Activated T-helper 9 cell treated with anti-CD3 and anti-CD28 coated beads, Interleukin-2, amount 50 U/mL, for 16 hours (primary cell): ENCODE results near the gene PCDHAC2.

ENCODE experiments used
- DNase-seq: peaks from one replicate; pipeline ENCODE4 v3.0.0-alpha.2; 2020; ENCODE audit warnings: low read depth

The PCDHAC2 gene

DNA sequence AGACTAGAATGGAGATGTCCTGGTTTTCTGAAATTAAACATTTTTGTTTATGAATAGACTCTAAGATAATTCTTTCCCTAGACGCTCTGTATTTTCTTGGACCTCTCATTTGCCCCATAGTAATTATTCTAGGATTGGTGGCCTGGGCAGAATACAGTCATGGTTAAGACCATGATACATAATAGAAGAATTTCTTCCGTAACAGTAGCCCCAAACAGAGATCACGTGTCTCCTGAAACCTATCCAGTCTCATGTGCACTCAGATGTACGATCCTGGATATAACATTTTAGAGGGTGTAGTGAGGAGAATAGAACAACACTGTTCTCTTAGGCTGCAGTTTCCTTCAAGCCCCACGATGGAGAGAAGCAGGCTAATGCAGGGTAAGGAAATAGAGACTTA lies 22.3 kb downstream of the PCDHAC2 start:
- DNase-seq = no peak

DNA sequence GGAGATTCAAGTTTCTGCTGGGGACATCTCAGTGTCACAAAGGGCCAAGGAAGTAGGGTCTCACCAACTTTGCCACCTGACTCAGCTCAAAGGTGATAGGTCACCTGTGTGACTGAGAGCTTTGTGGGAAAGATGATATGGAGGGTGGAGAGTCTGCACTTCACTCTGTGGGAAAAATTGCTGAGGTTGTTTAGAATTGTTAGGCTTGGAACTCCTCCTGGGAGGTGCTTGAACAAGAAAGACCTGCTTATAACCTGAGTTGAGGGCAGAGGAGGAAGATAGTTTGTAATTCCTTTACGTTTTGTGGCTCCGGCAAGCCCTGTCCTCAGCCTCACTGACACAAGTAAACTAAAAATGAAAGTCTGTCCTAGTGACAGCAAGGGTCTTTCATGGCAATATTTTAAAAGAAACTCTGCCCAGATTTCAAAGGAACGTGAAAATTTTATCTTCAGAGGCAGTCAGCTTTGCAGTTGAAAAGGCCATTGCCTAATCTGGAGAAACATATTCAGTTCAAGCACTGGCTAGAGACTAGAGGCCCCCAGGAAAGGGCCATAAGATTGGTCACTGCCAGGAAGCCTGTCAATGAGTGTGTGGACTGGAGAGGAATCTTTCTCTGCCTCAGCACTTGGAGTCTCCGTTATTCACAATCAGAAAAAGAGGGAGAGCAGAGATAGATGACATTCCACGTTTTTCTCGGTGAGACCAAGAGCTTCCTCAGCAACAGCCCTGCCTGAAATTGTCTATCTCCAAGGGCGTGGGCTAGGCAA lies 23.2 kb downstream of the PCDHAC2 start:
- no peak for DNase-seq

DNA sequence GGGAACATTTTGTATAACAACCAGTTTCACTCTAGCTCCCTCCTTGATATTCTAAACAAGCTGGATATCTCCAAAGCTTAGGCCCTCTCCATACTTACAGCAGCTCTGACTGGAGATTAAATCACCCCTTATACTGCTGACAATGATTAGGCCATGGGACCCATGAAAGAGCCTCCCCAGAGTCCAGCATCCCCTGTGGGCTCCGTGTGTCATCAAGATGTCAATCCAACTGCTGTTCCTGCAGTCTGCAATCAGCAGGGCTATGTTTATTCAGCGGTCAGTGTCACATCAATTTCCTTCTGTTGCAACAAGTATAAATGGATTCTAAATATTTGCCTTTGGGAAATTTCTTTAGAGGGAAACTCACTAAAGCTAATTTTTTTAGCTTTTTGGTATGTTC lies 26.6 kb downstream of the PCDHAC2 start:
- DNase-seq = no peak

DNA sequence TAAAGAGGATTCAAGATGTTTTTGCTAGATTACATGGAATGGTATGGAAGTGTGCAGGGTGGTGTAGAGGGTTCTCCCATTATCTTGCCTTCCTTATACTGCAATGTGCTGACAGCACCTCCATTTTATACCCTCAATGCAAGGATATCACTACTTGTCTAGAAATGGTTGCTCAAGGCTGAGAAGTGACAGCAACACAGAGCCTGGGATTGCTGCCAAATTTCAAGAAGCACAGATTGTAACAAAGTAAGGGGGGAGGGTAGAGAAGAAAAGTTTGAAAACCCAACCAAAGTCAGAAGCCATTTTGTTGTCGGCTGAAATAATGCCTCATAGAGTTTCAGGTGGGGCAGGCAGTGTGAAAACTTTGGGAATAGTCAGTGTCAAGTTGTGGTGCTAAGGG lies 29.8 kb downstream of the PCDHAC2 start:
- DNase-seq = no peak

DNA sequence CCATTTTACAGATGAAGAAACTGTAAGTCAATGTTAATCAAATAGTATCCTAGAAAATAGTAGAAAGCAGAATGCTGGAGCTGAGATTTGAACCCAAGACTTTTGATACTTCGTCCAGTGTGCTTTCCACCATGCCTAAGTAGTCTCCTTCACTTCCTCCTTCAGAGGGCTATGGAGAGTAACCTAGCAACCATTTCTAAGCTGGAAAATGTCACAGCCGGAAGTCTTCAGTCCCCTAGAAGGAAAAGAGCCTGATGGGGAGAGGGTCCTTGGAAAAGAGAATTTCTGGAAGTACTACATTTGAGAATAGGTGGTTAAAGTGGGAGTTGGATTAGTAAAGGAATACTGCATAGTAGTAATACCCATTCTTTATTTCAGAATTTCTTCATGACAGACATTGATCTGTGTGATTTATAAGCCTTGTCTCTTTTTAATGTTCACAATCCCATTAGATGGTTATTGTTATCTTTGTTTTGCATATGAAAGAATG lies 32.7 kb downstream of the PCDHAC2 start:
- DNase-seq = no peak

DNA sequence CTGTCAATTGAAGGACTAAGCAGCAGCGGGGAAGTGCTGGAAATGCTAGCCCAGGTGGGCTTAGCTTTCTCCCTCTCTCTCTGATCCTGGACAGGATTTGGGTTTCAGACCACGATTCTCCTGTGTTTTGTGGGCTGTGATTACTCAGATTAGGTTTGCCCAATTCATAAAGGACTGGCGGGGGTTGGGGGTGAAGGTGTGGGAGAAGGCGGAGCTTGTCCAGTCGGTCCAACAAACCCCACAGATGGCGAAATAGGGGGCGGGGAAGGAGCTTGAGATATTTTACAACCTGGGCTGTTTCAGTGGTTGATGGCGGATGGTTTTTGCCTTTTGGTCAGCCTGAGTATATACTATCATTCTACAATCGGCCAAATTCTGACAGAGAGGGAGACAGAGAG lies 35.2 kb downstream of the PCDHAC2 start:
- no peak for DNase-seq

DNA sequence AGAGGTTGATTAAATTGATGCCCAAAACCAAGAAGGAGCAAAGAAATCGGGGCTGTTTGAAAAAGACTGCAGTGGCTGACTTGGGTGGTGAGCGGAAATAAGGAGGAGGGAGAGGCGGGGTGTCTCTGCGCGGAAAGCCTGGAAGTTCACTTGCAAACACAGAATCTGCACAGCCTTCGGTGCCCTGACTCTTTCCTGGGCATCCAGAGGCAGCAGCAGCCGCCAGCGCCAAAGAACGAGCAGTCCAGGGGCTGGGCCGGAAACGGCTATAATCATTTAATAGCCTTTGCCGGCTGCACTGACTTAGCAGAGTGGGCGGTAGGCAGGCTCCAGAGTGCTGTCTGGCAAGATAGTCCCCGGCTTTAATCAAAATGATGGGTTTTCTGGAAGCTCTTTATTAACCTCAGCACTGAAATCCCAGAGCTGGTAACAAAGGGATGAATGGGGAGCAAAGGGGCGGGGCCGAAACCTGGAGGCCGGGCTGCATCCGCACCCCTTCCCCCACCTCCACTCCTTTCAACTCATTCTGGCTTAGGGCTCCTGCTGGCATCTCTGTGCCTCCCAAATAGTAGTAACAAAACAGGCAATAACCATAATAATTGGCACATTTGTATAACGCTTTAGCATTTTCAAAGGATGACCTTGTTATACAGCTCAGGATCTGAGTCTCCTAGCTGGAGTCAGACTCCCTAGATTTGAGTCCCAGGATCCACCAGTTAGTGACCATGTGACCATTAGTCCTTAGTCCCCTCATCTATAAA lies 35.7 kb downstream of the PCDHAC2 start:
- no peak for DNase-seq

DNA sequence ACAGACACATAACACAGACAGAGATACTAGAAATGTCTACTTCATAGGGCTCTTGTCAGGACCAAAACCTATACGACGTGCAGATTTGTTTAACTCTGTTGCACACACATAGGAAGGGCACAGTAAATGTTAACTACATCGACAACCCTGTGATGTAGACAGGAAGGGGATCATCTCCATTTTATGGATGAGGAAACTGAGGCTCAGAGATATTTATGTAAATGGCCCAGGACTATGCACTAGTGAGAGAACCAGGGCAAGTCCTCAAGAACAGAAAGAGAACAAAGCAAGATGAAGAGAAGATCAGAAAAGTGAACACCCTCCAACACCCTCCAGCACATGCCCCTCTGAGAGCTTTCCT lies 36.3 kb downstream of the PCDHAC2 start:
- DNase-seq = no peak

DNA sequence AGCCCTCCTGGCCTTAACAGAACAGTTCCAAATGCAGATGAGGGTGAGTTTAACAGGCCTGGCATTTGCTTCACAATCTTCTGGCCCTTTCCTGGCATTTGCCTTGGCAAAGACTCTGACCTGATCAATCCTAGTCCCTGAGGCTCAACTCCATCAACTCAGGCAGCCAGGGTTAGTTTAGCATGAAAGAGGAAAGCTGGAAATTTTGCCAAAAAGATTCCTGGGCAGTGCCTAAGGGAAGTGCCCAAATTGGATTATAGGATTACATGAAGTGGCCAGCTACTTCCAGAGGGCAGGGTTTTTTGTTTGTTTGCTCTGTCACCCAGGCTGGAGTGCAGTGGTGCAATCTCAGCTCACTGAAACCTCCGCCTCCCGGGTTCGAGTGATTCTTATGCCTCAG lies 36.8 kb downstream of the PCDHAC2 start:
- DNase-seq = no peak

DNA sequence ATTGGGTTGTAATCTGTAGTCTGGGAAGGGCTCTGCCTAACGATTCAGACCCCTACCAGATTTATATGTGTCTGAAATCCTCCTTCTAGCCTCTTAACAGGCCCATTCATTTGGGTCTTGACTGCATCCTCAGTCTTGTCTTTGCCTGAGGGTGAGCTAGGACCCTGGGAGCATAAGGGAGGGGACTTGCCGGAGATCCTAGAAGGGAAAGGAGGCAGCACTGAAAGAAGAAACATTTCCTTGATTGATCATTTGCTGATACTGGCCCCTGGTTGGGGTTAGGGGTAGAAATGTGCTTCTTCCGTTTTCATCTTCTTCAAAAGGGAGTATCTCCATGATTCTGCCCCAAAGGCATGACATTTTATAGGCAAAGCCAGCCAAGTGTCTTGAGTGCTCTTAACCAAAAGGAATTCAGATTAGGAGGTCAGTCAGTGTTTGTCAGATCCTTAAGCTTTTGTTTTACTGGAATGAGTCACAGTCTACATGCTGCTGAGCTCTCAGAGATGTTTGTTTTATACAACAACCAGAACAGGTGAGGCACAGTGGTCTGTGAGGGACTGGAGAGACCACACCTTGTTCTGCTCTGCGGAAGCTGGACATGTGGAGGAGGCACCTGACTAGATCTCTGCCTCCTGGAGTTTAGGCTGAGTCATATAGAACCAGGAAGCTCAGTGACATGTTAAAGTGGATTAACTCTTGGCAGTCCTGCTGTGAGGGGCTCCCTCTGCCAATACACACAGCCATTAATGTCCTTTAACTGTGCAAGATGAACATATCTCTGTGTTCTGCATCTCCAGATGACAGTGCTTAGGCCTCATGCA lies 37.7 kb downstream of the PCDHAC2 start:
- DNase-seq = no peak

DNA sequence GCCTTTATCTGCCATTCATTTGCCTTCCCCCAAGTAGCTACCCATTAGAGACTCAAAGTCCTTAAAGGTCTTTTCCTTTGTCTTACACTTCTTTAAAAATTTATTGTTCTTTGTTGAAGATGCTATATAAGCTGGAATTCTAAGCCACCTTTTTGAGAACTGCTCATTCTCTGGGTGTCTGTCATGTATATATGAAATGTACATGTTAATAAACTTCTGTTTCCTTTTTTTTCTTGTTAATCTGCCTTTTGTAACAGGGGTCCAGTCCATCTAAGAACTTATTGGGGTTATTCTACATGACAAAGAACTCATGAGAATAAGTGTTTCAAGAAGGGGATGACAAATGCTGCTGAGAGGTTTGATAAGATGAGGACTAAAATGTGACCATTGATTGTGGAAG lies 41.5 kb downstream of the PCDHAC2 start:
- DNase-seq = no peak

DNA sequence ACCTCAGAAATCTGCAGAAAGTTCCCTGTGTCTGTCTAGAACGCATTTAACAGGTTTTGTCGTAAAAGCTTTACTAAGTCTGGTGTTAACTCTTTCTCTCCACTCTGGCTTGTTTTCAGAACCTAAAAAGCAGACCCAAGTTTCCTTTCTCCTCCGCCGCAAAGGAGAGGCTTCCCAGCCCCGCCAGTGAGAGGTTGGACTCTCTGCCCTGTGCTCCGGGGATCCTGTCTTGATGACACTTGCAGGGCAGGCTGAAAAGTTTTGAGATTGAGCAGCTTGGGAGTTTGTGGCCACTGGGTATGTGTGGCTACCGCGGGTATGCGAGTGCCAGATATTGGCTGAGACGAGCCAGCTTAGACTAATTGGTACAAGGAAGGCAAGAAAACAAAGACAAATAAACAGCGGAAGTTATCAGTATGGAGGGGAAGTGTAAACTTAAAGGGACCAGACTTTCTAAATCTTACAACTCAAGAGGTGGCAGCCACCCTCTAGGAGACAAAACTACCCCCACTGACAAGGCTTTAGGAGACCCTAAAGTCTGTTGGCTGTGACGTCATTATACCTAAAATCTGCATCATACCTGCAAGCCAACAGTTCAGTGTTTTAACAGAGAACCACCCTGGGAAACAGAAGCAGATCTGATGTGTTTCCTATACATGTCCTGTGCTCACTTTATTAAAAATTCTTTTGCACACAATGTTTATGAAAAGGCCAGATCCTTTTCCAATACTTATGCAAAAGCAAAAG lies 43.9 kb downstream of the PCDHAC2 start:
- no peak for DNase-seq

DNA sequence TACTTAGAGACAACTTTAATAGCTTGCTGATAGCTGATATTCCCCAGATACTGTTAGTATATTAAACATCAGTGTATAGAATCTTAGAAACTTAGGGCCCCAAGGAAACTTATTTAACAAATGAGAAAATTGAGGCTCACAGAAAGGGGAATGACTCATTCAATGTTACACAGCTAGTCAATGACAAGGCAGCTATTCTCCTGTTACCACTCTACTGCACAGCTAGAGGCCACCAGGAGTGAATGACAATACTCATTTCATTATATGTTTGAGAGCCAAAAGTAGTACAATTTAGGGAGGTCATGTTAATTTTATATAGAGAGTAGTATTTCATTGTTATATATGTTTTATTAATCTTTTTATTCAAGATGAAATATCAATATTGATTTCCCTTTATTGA lies 51.7 kb downstream of the PCDHAC2 start:
- DNase-seq = no peak
